GM18507 (cell line): ENCODE results near the gene CDHR2.
A peak's percentile ranks its signal among the peaks of the same experiment; 100 is the strongest.
"Not testable (repeated sequence)": the region's sequence is repeated elsewhere in the genome, so short reads cannot be mapped to it uniquely, and the experiment has no call there.

ENCODE experiments used
- DNase-seq: peaks from one replicate; pipeline ENCODE4 v3.0.0; 2011; ENCODE audit warnings: low read depth; ENCODE audit not compliant: insufficient read length; ENCODE audit errors: extremely low spot score
- FAIRE-seq: peaks from 2 replicates; lab custom pipeline; 2011; peaks lifted over from hg19 to GRCh38; lab: Jason Lieb, UNC

The CDHR2 gene

GRCh38 chr5:176537554-176538229, 11.4 kb upstream of the CDHR2 start:
- DNase-seq: peak; percentile 81
- FAIRE-seq: peak; percentile 96

DNA sequence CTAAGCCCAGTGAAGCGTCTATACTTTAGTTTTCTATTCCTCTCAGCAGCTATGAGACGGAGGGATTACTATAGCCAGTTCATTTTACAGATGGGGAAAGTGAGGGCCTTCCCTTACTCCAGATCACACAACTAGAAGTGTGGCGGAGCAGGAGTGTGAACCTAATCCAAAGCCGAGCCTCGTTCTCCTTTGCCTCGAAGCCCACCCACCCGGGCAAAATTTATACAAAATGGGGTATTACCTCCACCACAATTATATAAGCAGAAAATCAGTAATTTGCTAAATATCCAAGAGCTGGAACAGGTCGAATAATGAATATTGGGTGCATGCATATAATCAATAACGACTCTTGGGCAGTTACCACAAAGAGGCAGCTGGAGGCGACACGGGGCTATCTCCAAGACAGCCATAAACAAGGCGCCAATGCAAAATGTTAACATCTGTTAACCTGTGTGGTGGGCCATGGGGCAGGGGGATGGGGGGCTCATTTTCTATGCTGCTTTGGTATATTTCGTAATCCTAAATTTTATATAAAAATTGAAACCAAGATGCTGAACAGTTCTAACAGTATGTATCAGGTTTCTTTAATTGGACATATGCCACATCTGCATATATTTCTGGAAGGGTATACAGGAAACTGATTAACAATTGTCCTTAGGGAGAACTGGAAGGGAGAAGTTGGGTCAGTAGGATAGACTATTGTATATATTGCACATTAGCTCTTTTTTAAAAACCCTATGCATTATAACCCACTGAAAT, 10.7 kb upstream of the CDHR2 start:
- FAIRE-seq (no peak), DNase-seq (no peak)

GRCh38 chr5:176538989-176539384, 10.2 kb upstream of the CDHR2 start:
- DNase-seq: no peak
- FAIRE-seq: no peak

- FAIRE-seq (no peak), DNase-seq (no peak)
These were observed 8.7 kb upstream of the CDHR2 start for GRCh38 chr5:176540476-176540899.

- no peak for DNase-seq
- no peak for FAIRE-seq
These were observed 8.2 kb upstream of the CDHR2 start for GRCh38 chr5:176540956-176541337.

- peak; percentile 77 for FAIRE-seq
- no peak for DNase-seq
These were observed 7.6 kb upstream of the CDHR2 start for GRCh38 chr5:176541338-176542134.

GRCh38 chr5:176542135-176542595, 7.0 kb upstream of the CDHR2 start:
- FAIRE-seq: peak; percentile 35
- DNase-seq: no peak

DNA sequence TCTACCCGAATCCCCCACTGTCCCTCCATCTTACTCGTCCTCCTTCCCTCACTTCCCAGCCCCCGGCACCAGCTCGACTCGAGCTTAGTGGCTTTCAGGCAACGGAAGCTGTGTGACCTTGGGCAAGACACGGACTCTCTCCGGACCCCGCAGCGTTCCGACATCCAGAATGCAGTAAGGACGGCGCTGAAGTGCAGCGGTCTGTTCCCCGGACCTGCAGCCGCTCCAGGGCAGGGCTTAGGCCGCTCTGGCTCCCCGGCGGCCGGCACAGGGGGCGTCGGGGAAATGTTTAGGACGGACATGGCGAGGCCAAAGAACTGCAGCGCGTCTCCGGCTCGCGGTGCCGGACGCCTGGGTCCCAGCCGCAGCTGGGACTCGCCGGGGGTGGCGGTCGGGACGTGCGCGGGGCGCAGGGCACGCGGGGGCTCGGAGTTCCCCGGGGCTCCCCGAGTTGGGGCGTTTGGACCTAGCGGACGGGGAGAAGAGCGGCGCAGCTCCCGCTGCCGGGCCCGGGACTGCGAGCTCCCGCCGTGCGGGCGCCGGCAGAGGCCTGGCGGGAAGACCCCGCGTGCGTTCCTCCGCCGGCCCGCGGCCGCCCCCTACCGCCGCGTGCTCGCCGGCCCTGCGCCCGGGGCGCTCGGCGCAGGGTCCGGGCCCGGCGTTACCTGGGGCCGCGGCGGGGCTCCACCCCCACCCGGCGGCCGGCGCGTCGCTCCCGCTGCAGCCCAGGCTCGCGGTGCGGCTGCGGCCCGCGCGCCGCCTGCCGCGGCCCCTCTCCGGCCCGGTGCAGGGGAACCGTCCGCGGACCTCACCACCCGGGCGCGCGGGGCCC, 6.3 kb upstream of the CDHR2 start:
- FAIRE-seq (no peak), DNase-seq (no peak)

- DNase-seq: no peak
- FAIRE-seq: peak; percentile 44
These were observed 5.5 kb upstream of the CDHR2 start for GRCh38 chr5:176543428-176544182.

DNA sequence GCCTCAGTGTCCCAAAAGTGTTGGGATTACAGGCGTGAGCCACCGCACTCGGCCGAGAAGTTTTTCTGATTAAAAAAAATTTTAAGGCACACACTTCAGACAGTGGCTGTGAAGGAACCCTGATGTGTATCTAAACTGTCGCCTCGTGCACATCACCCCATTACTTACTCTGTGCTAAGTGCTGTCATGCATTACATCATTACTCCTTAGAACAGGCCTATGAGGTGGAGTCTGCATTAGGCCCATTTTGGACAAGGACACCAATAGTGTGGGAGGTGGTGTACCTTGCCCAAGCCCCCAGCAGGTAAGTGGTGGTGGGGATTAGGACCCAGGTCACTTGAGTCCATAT, 3.8 kb upstream of the CDHR2 start:
- DNase-seq (no peak), FAIRE-seq (no peak)

GRCh38 chr5:176545737-176546509, 3.2 kb upstream of the CDHR2 start:
- no peak for DNase-seq

GRCh38 chr5:176547802-176548201, 1.3 kb upstream of the CDHR2 start:
- FAIRE-seq: no peak
- no peak for DNase-seq

More at GRCh38 chr5:176545737-176546509, 3.2 kb upstream of the CDHR2 start:
- no peak for FAIRE-seq

DNA sequence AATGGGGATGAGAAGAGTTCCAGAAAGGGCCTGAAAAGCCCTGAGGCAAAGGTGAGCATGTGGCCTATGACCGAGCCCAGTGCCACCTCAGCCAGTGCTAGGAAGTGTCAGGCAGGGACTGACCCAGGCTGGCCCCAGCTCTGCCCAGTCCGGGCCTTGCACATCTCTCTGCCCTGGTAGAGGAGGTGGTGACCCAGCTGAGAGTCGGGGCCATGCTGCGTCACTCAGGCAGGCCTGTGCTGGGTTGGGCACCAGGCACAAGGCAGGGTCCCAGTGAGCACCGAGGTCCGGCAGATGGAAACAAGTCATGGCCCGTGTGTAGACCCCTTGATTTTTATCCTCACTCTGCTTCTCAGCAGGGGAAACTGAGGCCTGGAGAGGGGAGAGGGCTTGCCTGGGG, 729 bp downstream of the CDHR2 start:
- DNase-seq (no peak), FAIRE-seq (no peak)

- no peak for FAIRE-seq
These were observed 1.2 kb downstream of the CDHR2 start for GRCh38 chr5:176550275-176550831.

DNA sequence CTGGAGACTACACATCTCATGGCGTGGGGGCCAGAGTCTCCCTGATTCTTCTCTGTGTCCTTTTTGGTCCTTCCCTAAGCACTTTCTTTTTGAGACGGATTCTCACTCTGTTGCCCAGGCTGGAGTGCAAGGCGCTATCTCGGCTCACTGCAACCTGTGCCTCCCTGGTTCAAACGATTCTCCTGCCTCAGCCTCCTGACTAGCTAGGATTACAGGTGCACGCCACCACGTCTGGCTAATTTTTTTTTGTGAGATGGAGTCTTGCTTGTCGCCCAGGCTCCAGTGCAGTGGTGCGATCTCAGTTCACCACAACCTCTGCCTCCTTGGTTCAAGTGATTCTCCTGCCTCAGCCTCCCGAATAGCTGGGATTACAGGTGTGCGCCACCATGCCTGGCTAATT, 1.8 kb downstream of the CDHR2 start:
- not testable (repeated sequence) for FAIRE-seq, DNase-seq

More at GRCh38 chr5:176550275-176550831, 1.2 kb downstream of the CDHR2 start:
- DNase-seq: no peak

DNA sequence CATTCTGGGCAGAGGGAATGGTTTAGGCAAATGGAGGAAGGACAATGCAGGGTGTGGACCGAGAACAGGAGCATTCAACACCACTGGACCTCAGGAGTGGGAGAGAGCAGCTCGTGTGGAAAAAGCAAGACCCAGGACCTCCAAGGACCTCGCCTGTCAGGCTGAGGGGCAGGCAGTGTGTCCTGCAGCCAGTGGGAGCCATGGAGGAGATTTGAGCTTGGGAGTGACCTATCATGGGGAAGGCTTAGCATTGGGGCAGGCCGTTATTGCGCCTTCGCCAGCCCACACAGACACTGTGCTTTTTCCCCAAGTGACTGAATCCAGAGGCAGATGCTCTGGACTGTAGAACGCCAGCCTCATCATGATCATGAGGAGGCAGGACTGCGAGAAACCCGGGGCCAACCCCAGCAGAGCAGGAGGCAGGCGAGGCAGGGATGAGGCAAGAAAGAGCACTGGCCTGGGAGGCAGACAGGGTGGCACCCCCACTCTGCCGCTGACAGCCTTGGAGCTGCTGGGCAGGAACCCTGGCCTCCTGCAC, 3.3 kb downstream of the CDHR2 start:
- FAIRE-seq (no peak), DNase-seq (no peak)

GRCh38 chr5:176553260-176554085, 4.3 kb downstream of the CDHR2 start:
- no peak for DNase-seq

More at GRCh38 chr5:176553260-176554085, 4.3 kb downstream of the CDHR2 start:
- FAIRE-seq: no peak
